Measurements from ENCODE around the gene TSPAN18. TPM values are rescaled to one million over a fixed set of nuclear protein-coding genes. Genes with fewer than 3 reads are reported as not detected.

The TSPAN18 gene
- total RNA-seq, 1 donor from 2014 or later = 5.2 TPM

GRCh38 chr11:44758983-44759382, 32.2 kb downstream of the TSPAN18 start:
- Histone ChIP-seq H3K27me3 (ENCODE audit: control insufficient read depth, insufficient read depth, low read length) (peaks cover 14% of the 10 kb centered on the region), H3K36me3 (ENCODE audit: control insufficient read depth, insufficient read depth, low read length) (no peaks in the 10 kb centered on the region), H3K4me3 (ENCODE audit: low read depth, low read length) (no peak overlapping the region)
- TF ChIP-seq CTCF (IDR thresholded peaks at IDR 0.05; ENCODE audit: insufficient read depth, low read length, poor library complexity, severe bottlenecking) = no peak
- DNase-seq (ENCODE audit: low read depth) = no peak

DNA sequence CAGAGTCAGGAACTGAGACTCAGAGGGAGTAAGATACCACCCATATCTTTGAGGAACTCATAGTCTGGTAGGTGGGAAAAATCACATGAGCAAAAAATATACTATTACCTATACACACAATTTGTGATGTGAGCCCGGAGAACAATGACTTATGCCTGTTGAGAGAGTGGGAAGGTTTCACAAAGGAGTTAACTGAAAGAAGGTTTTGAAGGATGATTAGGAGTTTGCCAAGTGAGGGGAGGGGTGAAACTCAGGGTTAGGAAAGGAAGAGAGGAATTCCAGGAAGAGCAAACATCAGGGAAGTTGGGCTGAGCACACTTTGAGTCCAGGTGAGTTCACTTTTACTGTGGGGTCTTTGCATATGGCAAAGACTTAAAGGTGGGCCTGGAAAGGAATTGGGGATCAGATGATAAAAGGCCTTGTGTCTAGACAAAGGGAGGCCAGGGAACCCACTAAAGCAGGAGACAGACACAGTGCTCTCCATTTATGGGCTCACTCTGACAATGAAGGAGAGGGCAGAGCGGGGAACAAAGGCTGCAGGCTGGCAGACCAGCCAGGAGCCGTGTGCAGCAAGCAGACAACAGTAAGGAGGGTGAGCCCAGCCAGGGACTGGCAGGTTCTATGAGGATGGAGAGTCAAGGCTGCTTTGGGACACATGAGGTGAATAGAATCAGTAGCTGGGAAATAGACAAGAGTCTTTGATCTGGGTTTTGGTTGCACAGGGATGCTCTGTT, 33.1 kb downstream of the TSPAN18 start:
- Histone ChIP-seq H3K36me3 (ENCODE audit: control insufficient read depth, insufficient read depth, low read length) (no peaks in the 10 kb centered on the region), H3K27me3 (ENCODE audit: control insufficient read depth, insufficient read depth, low read length) (peaks cover 9% of the 10 kb centered on the region), H3K4me3 (ENCODE audit: low read depth, low read length) (no peak overlapping the region)
- TF ChIP-seq CTCF (IDR thresholded peaks at IDR 0.05; ENCODE audit: insufficient read depth, low read length, poor library complexity, severe bottlenecking) = no peak
- no peak for DNase-seq (ENCODE audit: low read depth)

- Histone ChIP-seq H3K4me3 (ENCODE audit: low read depth, low read length) (no peak overlapping the region), H3K36me3 (ENCODE audit: control insufficient read depth, insufficient read depth, low read length) (no peaks in the 10 kb centered on the region), H3K27me3 (ENCODE audit: control insufficient read depth, insufficient read depth, low read length) (peaks cover 3% of the 10 kb centered on the region)
- TF ChIP-seq CTCF (IDR thresholded peaks at IDR 0.05; ENCODE audit: insufficient read depth, low read length, poor library complexity, severe bottlenecking) = no peak
- no peak for DNase-seq (ENCODE audit: low read depth)
Measured at GRCh38 chr11:44760477-44760872, 33.7 kb downstream of the TSPAN18 start.

DNA sequence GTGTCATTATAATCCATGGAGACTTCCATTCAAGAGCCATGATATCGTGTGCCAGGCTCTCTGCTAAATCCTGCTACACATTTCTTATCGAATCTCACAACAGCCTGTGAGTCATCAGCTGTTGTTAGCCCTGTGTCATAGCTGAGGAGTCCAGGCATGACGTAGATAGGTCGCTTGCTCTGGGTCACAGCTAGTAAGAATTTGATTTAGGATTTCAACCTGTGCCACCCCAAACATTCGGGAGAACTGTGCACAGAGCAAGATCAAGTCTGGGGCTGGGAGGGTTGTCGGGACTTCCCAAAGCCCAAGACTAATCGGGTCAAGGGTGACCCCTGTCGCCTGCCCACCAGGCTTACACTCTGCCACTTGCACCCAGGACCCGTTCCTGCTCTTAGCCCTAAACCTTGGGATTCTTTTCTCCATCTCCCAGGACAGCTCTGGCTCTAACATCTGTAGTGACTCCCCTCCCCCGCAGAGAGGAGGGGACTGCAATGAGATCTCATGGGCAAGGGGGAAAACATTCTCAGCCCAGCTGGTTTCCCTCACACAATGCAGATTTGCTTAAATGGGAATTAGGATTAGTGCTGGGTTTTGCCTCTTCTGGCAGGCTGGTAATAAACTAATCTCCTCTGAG, 34.3 kb downstream of the TSPAN18 start:
- TF ChIP-seq CTCF (IDR thresholded peaks at IDR 0.05; ENCODE audit: insufficient read depth, low read length, poor library complexity, severe bottlenecking) = no peak
- H3K27me3 ChIP-seq (ENCODE audit: control insufficient read depth, insufficient read depth, low read length) = no peaks in the 10 kb centered on the region
- no peak overlapping the region for H3K4me3 ChIP-seq (ENCODE audit: low read depth, low read length)
- H3K36me3 ChIP-seq (ENCODE audit: control insufficient read depth, insufficient read depth, low read length) = no peaks in the 10 kb centered on the region
- peak; percentile 64 for DNase-seq (ENCODE audit: low read depth)

DNA sequence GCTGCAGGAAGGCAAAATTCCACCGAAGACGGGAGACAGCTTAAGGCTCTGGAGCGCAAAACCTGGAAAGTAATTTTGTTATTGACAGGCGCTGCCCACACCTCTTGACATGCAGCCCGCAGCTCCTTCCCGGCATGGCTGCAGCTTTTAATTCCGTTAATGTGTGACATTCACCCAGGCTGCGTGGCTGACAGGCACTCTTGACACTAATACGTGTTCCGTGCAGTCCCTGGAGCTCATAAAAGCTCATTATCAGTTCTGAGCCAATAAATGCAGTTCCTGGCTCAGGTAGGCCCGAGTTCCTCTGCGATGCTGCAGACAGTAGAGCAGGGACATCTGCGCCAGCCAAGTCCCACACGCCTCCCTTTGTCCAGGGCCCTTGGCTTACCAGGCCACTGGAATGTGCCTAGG, 34.8 kb downstream of the TSPAN18 start:
- DNase-seq (ENCODE audit: low read depth) = no peak
- no peak overlapping the region for H3K4me3 ChIP-seq (ENCODE audit: low read depth, low read length)
- H3K36me3 ChIP-seq (ENCODE audit: control insufficient read depth, insufficient read depth, low read length) = no peaks in the 10 kb centered on the region
- no peak for TF ChIP-seq CTCF (IDR thresholded peaks at IDR 0.05; ENCODE audit: insufficient read depth, low read length, poor library complexity, severe bottlenecking)
- no peaks in the 10 kb centered on the region for H3K27me3 ChIP-seq (ENCODE audit: control insufficient read depth, insufficient read depth, low read length)

All from kidney epithelial cell (primary cell).